ENCODE data around the gene ZNF248.

ZNF248 gene

GRCh38 chr10:37826806-37827205, 30.6 kb downstream of the ZNF248 start:
- Histone ChIP-seq H3K4me3 (ENCODE audit: severe bottlenecking) (no peak overlapping the region), H3K4me1 (ENCODE audit: insufficient read depth, poor library complexity, severe bottlenecking) (no peaks in the 10 kb centered on the region), H3K9me3 (ENCODE audit: severe bottlenecking) (peaks cover 6% of the 10 kb centered on the region), H3K36me3 (ENCODE audit: low read depth) (peaks cover 18% of the 10 kb centered on the region), H3K27me3 (ENCODE audit: insufficient read depth, poor library complexity, severe bottlenecking) (no peaks in the 10 kb centered on the region), H3K27ac (ENCODE audit: poor library complexity, severe bottlenecking) (no peak overlapping the region)
- no peak for TF ChIP-seq CTCF (IDR thresholded peaks at IDR 0.05; ENCODE audit: poor library complexity, severe bottlenecking)
- ATAC-seq (ENCODE audit: low read depth) (no peak), DNase-seq (ENCODE audit: low spot score) (no peak)

- H3K27me3 ChIP-seq (ENCODE audit: insufficient read depth, poor library complexity, severe bottlenecking) = no peaks in the 10 kb centered on the region
- H3K27ac ChIP-seq (ENCODE audit: poor library complexity, severe bottlenecking) = no peak overlapping the region
- peaks cover 3% of the 10 kb centered on the region for H3K9me3 ChIP-seq (ENCODE audit: severe bottlenecking)
- H3K4me3 ChIP-seq (ENCODE audit: severe bottlenecking) = no peak overlapping the region
- ATAC-seq (ENCODE audit: low read depth) = no peak
- DNase-seq (ENCODE audit: low spot score) = no peak
- no peak for TF ChIP-seq CTCF (IDR thresholded peaks at IDR 0.05; ENCODE audit: poor library complexity, severe bottlenecking)
- no peaks in the 10 kb centered on the region for H3K4me1 ChIP-seq (ENCODE audit: insufficient read depth, poor library complexity, severe bottlenecking)
- no peaks in the 10 kb centered on the region for H3K36me3 ChIP-seq (ENCODE audit: low read depth)
These were observed 36.2 kb downstream of the ZNF248 start for GRCh38 chr10:37821237-37821636.

- Histone ChIP-seq H3K4me1 (ENCODE audit: insufficient read depth, poor library complexity, severe bottlenecking) (no peaks in the 10 kb centered on the region), H3K9me3 (ENCODE audit: severe bottlenecking) (no peaks in the 10 kb centered on the region), H3K27ac (ENCODE audit: poor library complexity, severe bottlenecking) (no peak overlapping the region), H3K36me3 (ENCODE audit: low read depth) (no peaks in the 10 kb centered on the region), H3K4me3 (ENCODE audit: severe bottlenecking) (no peak overlapping the region), H3K27me3 (ENCODE audit: insufficient read depth, poor library complexity, severe bottlenecking) (no peaks in the 10 kb centered on the region)
- TF ChIP-seq CTCF (IDR thresholded peaks at IDR 0.05; ENCODE audit: poor library complexity, severe bottlenecking) = no peak
- ATAC-seq (ENCODE audit: low read depth) = no peak
- no peak for DNase-seq (ENCODE audit: low spot score)
These were observed 37.6 kb downstream of the ZNF248 start for GRCh38 chr10:37819797-37820196.

- no peaks in the 10 kb centered on the region for H3K27me3 ChIP-seq (ENCODE audit: insufficient read depth, poor library complexity, severe bottlenecking)
- no peaks in the 10 kb centered on the region for H3K36me3 ChIP-seq (ENCODE audit: low read depth)
- no peak overlapping the region for H3K4me3 ChIP-seq (ENCODE audit: severe bottlenecking)
- no peaks in the 10 kb centered on the region for H3K9me3 ChIP-seq (ENCODE audit: severe bottlenecking)
- ATAC-seq (ENCODE audit: low read depth) = no peak
- no peaks in the 10 kb centered on the region for H3K4me1 ChIP-seq (ENCODE audit: insufficient read depth, poor library complexity, severe bottlenecking)
- no peak overlapping the region for H3K27ac ChIP-seq (ENCODE audit: poor library complexity, severe bottlenecking)
- no peak for DNase-seq (ENCODE audit: low spot score)
- no peak for TF ChIP-seq CTCF (IDR thresholded peaks at IDR 0.05; ENCODE audit: poor library complexity, severe bottlenecking)
These were observed 41.1 kb downstream of the ZNF248 start for GRCh38 chr10:37816290-37816689.

GRCh38 chr10:37813763-37814162, 43.6 kb downstream of the ZNF248 start:
- H3K27me3 ChIP-seq (ENCODE audit: insufficient read depth, poor library complexity, severe bottlenecking) = no peaks in the 10 kb centered on the region
- H3K4me1 ChIP-seq (ENCODE audit: insufficient read depth, poor library complexity, severe bottlenecking) = no peaks in the 10 kb centered on the region
- ATAC-seq (ENCODE audit: low read depth) (no peak), DNase-seq (ENCODE audit: low spot score) (no peak)
- H3K36me3 ChIP-seq (ENCODE audit: low read depth) = no peaks in the 10 kb centered on the region
- TF ChIP-seq CTCF (IDR thresholded peaks at IDR 0.05; ENCODE audit: poor library complexity, severe bottlenecking) = no peak
- no peak overlapping the region for H3K4me3 ChIP-seq (ENCODE audit: severe bottlenecking)
- H3K9me3 ChIP-seq (ENCODE audit: severe bottlenecking) = peaks cover 7% of the 10 kb centered on the region
- no peak overlapping the region for H3K27ac ChIP-seq (ENCODE audit: poor library complexity, severe bottlenecking)
